Endothelial cell of umbilical vein (primary cell): Measurements from ENCODE around the gene ACTR1A. TPM values are rescaled to one million over a fixed set of nuclear protein-coding genes. Genes with fewer than 3 reads are reported as not detected.

Experiments used
- BruUV-seq: library from RNA; stranded (reverse); fragments of 400-500 nt; replicated peaks from 2 replicates; lab custom pipeline; 2021; lab: Mats Ljungman, UMichigan
- CTCF ChIA-PET: fragments of 300-600, 350-600 bp; sonication (Branson Sonifier 250); formaldehyde crosslinking; loops from one replicate; lab custom pipeline; 2021; ENCODE audit warnings: antibody characterized with exemption, inconsistent platforms; lab: Charles Lee
- POLR2A ChIA-PET: fragments of 300-600, 350-600 bp; sonication (Branson Sonifier 250); formaldehyde crosslinking; loops from one replicate; lab custom pipeline; 2021; ENCODE audit warnings: antibody characterized with exemption, inconsistent platforms; lab: Charles Lee
- DNase-seq: peaks from one replicate; pipeline ENCODE4 v3.0.0-alpha.2; 2011; ENCODE audit warnings: low read depth, low spot score
- FAIRE-seq: peaks from 2 replicates; lab custom pipeline; 2011; peaks lifted over from hg19 to GRCh38; lab: Jason Lieb, UNC
- H2AFZ ChIP-seq: 2 replicates; pipeline ENCODE4 v1.6.0; 2012; ENCODE audit warnings: low read depth, low read length, control low read depth, inconsistent platforms
- H3K27ac ChIP-seq: 2 replicates; pipeline ENCODE4 v1.5.1; 2011; ENCODE audit warnings: low read depth, mild to moderate bottlenecking, control low read depth, low read length, moderate library complexity; ENCODE audit not compliant: insufficient read depth
- H3K27me3 ChIP-seq, 2 experiments: 2 replicates each; pipeline versions ENCODE4 v1.6.0 to v1.6.1; 2011; ENCODE audit warnings: low read length in 2 of 2, mixed read lengths in 1 of 2; ENCODE audit not compliant: control insufficient read depth in 2 of 2, insufficient read depth in 2 of 2
- H3K36me3 ChIP-seq, 2 experiments: 2 replicates in 1 of 2; 3 replicates in 1 of 2; pipeline ENCODE4 v1.5.1; 2011; ENCODE audit warnings: low read length in 2 of 2, mild to moderate bottlenecking in 1 of 2, moderate library complexity in 1 of 2; ENCODE audit not compliant: control insufficient read depth in 2 of 2, insufficient read depth in 2 of 2; ENCODE audit errors: extremely low read depth in 1 of 2
- H3K4me1 ChIP-seq: 3 replicates; pipeline ENCODE4 v1.5.1; 2011; ENCODE audit warnings: mild to moderate bottlenecking, low read length; ENCODE audit not compliant: control insufficient read depth, insufficient read depth; ENCODE audit errors: extremely low read depth
- H3K4me2 ChIP-seq: 2 replicates; pipeline ENCODE4 v1.6.1; 2011; ENCODE audit warnings: low read length, control low read depth, mixed read lengths; ENCODE audit not compliant: insufficient read depth
- H3K4me3 ChIP-seq, 3 experiments: fragments of 200-600 bp in 1 of 3; sonication (generic), shearing (Covaris generic) in 1 of 3; replicated peaks in 1 of 3; 2 replicates each; pipeline ENCODE4 v1.5.1; 2011 to 2016; ENCODE audit warnings: control low read depth in 3 of 3, low read length in 3 of 3, mild to moderate bottlenecking in 2 of 3, inconsistent platforms in 1 of 3, low read depth in 1 of 3, moderate library complexity in 1 of 3; ENCODE audit not compliant: insufficient read depth in 1 of 3
- H3K79me2 ChIP-seq: 2 replicates; pipeline ENCODE4 v1.6.0; 2012; ENCODE audit warnings: low read length, inconsistent platforms; ENCODE audit not compliant: control insufficient read depth, insufficient read depth
- H3K9ac ChIP-seq: replicated peaks from 2 replicates; pipeline ENCODE3; 2011; ENCODE audit warnings: low read length, control low read depth; ENCODE audit not compliant: insufficient read depth; ENCODE audit errors: extremely low read depth
- H3K9me1 ChIP-seq: replicated peaks from 3 replicates; pipeline ENCODE4 v1.6.0; 2011; ENCODE audit warnings: mild to moderate bottlenecking, low read length; ENCODE audit not compliant: control insufficient read depth, insufficient read depth; ENCODE audit errors: extremely low read depth
- H3K9me3 ChIP-seq: replicated peaks from 2 replicates; pipeline ENCODE4 v1.5.1; 2012; ENCODE audit warnings: low read length, inconsistent platforms; ENCODE audit not compliant: control insufficient read depth, insufficient read depth
- H4K20me1 ChIP-seq: replicated peaks from 2 replicates; pipeline ENCODE3; 2011; ENCODE audit warnings: mild to moderate bottlenecking, low read length; ENCODE audit not compliant: control insufficient read depth, insufficient read depth; ENCODE audit errors: extremely low read depth
- EZH2 ChIP-seq: IDR thresholded peaks from 2 replicates; pipeline ENCODE4 v1.6.1; 2012; ENCODE audit warnings: borderline replicate concordance, low read depth, mild to moderate bottlenecking, moderate library complexity, low read length, inconsistent platforms; ENCODE audit not compliant: severe bottlenecking
- FOS ChIP-seq: IDR thresholded peaks from 2 replicates; pipeline ENCODE4 v1.6.1; 2011; ENCODE audit warnings: mild to moderate bottlenecking, low read length, moderate library complexity, borderline replicate concordance; ENCODE audit not compliant: insufficient read depth
- GATA2 ChIP-seq: IDR thresholded peaks from 2 replicates; pipeline ENCODE4 v1.7.0; 2011; ENCODE audit warnings: low read depth, mild to moderate bottlenecking, moderate library complexity, mixed read lengths, low read length; ENCODE audit not compliant: insufficient read length, insufficient read depth
- JUN ChIP-seq: IDR thresholded peaks from 2 replicates; pipeline ENCODE4 v1.6.1; 2011; ENCODE audit warnings: borderline replicate concordance, low read depth; ENCODE audit not compliant: insufficient read length, insufficient read depth
- MYC ChIP-seq: IDR thresholded peaks from one replicate; pipeline ENCODE4 v1.6.1; 2011; ENCODE audit warnings: mild to moderate bottlenecking, low read depth, low read length
- POLR2A ChIP-seq: IDR thresholded peaks from 2 replicates; pipeline ENCODE4 v1.6.1; 2012; ENCODE audit warnings: low read depth, mild to moderate bottlenecking, control low read depth, low read length
- POLR2AphosphoS5 ChIP-seq: IDR thresholded peaks from 2 replicates; pipeline ENCODE4 v1.6.1; 2012; ENCODE audit warnings: low read depth, mild to moderate bottlenecking, control low read depth, low read length, moderate library complexity; ENCODE audit not compliant: insufficient read depth
- dilution Hi-C: fragments of 300-500 bp; cut with MboI; formaldehyde crosslinking; loops from one replicate; pipeline ENCODE4 v1.15.0; 2019; ENCODE audit warnings: low sequenced_read_pairs; ENCODE audit not compliant: extremely low pct_ligation_motif_present
- intact Hi-C: fragments of 100-400 bp; cut with micrococcal nuclease; formaldehyde crosslinking; loops from one replicate; pipeline ENCODE4 v1.10.0; 2022
- polyA plus RNA-seq, 4 experiments: library from polyadenylated mRNA; depleted of rRNA in 3 of 4; stranded (reverse) in 3 of 4; unstranded in 1 of 4; fragments of >200 nt; gene quantifications; 2 replicates each; pipeline versions ENCODE4 v1.2.1 to v1.2.3, GENCODE V29; 2011 to 2012; ENCODE audit warnings: missing spikeins in 1 of 4
- total RNA-seq: library from RNA; stranded (reverse); gene quantifications from 2 replicates; pipeline ENCODE4 v1.2.3, GENCODE V29; 2021
- TF ChIP-seq, protein P1 (sequence below): IDR thresholded peaks from 2 replicates; pipeline ENCODE4 v1.6.1; 2011; ENCODE audit not compliant: insufficient read depth, insufficient read length
- TF ChIP-seq, protein P2 (sequence below), 2 donors: IDR thresholded peaks; 1 replicate in 1 of 2; 2 replicates in 1 of 2; pipeline ENCODE4 v1.5.1; 2011; ENCODE audit warnings: low read length in 2 of 2, mild to moderate bottlenecking in 2 of 2, moderate library complexity in 2 of 2, control low read depth in 1 of 2, inconsistent platforms in 1 of 2, low read depth in 1 of 2; ENCODE audit not compliant: insufficient read depth in 1 of 2; ENCODE audit errors: extremely low read depth in 1 of 2

The ACTR1A gene
- total and polyA plus RNA-seq, 2 donors (not counting 3 experiments of a cell fraction or from before 2014, with no cell fraction given), result 155 to 164 TPM

DNA sequence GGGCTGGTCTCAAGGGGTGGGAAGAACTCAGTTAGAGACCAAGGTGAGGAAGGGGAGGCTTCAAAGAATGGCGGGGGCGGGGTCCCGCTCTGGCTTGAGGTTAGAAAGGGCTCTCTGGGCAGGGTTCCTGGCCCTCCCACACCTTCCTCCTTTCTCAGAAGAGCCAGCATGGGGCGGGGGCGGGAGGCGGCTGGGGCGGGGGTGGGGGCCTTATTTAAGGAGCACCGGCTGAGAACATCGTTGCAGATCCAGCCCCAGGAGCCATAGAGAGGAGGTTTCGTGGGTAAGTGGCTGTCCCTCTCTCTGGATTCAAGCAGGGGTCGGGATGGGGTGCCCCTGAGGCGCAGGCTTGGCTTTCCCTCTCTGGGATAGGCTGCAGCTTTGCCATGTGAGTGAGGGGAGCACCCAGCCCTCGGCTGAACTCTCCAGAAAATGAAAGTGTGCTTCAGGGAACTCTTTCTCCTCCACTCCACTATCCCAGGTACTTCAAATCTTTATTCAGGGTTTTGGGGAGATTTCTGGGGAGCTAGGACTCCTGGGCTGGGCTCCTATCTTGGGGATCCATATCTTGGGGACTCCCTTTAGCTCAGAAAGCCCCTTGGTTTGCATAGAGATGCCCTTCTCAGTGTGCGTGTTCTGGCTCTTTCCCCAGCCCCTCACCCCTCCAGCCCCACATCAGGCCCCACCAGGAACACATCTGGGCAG lies 66.8 kb downstream of the ACTR1A start:
- peaks cover 7% of the 10 kb centered on the region for H3K4me1 ChIP-seq
- no peak for DNase-seq
- no peak overlapping the region for H3K9ac ChIP-seq
- H3K4me2 ChIP-seq, result no peak overlapping the region
- dilution Hi-C loops, result no loop called here
- H3K27me3 ChIP-seq, result peaks cover 11 to 22% of the 10 kb centered on the region in 2 experiments
- no peaks in the 10 kb centered on the region for H3K36me3 ChIP-seq
- H2AFZ ChIP-seq, result no peak overlapping the region
- ChIA-PET CTCF (interaction anchor here (0.7 to 1.2 kb wide), 4 partner anchors 33 to 206 kb away, joined by 3 to 6 read pairs (median 3); no protein-coding TSS in a partner anchor), POLR2A (no interaction called here)
- TF ChIP-seq MYC (no peak), JUN (no peak), POLR2A (no peak), FOS (no peak), POLR2AphosphoS5 (no peak), EZH2 (no peak), GATA2 (no peak)
- TF ChIP-seq, protein P1, sequence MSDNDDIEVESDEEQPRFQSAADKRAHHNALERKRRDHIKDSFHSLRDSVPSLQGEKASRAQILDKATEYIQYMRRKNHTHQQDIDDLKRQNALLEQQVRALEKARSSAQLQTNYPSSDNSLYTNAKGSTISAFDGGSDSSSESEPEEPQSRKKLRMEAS, result no peak
- TF ChIP-seq, protein P2, sequence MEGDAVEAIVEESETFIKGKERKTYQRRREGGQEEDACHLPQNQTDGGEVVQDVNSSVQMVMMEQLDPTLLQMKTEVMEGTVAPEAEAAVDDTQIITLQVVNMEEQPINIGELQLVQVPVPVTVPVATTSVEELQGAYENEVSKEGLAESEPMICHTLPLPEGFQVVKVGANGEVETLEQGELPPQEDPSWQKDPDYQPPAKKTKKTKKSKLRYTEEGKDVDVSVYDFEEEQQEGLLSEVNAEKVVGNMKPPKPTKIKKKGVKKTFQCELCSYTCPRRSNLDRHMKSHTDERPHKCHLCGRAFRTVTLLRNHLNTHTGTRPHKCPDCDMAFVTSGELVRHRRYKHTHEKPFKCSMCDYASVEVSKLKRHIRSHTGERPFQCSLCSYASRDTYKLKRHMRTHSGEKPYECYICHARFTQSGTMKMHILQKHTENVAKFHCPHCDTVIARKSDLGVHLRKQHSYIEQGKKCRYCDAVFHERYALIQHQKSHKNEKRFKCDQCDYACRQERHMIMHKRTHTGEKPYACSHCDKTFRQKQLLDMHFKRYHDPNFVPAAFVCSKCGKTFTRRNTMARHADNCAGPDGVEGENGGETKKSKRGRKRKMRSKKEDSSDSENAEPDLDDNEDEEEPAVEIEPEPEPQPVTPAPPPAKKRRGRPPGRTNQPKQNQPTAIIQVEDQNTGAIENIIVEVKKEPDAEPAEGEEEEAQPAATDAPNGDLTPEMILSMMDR (IDR thresholded peaks at IDR 0.05; ENCODE audit: extremely low read depth in 1 of 2, insufficient read depth in 1 of 2, low read depth in 1 of 2, low read length in 2 of 2), result no peak
- no peaks in the 10 kb centered on the region for H3K9me3 ChIP-seq
- no peaks in the 10 kb centered on the region for H4K20me1 ChIP-seq
- intact Hi-C loops, result no loop called here
- H3K4me3 ChIP-seq, result no peak overlapping the region
- no peak for FAIRE-seq
- BruUV-seq, result no TSS peak
- no peaks in the 10 kb centered on the region for H3K9me1 ChIP-seq
- H3K79me2 ChIP-seq, result peaks cover 9% of the 10 kb centered on the region
- H3K27ac ChIP-seq, result no peak overlapping the region
